ENCODE measurements around the gene FAM83G.
A peak's percentile ranks its signal among the peaks of the same experiment; 100 is the strongest.
"Not testable (repeated sequence)": the region's sequence is repeated elsewhere in the genome, so short reads cannot be mapped to it uniquely, and the experiment has no call there.

Gene FAM83G, protein sequence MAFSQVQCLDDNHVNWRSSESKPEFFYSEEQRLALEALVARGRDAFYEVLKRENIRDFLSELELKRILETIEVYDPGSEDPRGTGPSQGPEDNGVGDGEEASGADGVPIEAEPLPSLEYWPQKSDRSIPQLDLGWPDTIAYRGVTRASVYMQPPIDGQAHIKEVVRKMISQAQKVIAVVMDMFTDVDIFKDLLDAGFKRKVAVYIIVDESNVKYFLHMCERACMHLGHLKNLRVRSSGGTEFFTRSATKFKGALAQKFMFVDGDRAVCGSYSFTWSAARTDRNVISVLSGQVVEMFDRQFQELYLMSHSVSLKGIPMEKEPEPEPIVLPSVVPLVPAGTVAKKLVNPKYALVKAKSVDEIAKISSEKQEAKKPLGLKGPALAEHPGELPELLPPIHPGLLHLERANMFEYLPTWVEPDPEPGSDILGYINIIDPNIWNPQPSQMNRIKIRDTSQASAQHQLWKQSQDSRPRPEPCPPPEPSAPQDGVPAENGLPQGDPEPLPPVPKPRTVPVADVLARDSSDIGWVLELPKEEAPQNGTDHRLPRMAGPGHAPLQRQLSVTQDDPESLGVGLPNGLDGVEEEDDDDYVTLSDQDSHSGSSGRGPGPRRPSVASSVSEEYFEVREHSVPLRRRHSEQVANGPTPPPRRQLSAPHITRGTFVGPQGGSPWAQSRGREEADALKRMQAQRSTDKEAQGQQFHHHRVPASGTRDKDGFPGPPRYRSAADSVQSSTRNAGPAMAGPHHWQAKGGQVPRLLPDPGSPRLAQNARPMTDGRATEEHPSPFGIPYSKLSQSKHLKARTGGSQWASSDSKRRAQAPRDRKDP

DNA sequence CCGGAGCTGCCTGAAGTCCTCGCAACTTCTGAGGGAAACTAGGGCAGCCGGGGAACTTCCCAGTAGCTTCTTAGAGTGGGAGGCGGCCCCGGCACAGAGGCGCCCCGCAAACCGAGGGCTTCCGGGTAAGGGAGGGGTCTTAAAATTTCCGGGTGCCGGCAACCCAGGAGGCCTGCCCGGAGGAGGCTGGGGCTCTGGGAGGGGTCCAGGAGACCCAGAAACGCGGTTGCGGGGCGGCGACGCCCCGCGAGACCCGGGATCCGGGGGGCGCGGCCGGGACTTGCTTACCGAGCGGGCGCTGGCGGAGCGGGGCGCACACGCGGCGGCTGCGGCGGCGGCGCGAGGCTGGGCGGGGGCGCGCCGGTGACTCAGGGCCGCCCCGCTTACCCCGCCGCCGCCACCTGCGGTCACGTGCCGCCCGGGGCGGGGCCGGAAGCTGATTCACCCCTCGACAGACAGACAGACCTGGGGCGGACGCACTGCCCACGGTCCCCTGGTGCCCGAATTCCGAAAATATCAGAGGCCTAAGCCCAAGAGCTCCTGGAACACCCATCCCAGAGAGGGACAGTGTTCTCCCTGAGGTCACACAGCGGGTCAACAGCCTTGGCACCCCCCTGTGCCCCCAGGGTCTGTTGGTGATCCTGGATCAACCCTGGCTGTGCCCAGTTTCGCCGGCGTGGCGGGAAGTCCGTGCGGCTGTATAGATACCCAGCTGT lies at the start of gene FAM83G:
Gene FAM83G (minus strand): TSS at position 344 of the 716 bp plus-strand sequence. CDS start 723 bp downstream, outside the sequence.
- peak within 1 kb of the TSS; percentile 65 for H3K4me3 ChIP-seq (ENCODE audit: low read length)
- TF ChIP-seq, protein P1, sequence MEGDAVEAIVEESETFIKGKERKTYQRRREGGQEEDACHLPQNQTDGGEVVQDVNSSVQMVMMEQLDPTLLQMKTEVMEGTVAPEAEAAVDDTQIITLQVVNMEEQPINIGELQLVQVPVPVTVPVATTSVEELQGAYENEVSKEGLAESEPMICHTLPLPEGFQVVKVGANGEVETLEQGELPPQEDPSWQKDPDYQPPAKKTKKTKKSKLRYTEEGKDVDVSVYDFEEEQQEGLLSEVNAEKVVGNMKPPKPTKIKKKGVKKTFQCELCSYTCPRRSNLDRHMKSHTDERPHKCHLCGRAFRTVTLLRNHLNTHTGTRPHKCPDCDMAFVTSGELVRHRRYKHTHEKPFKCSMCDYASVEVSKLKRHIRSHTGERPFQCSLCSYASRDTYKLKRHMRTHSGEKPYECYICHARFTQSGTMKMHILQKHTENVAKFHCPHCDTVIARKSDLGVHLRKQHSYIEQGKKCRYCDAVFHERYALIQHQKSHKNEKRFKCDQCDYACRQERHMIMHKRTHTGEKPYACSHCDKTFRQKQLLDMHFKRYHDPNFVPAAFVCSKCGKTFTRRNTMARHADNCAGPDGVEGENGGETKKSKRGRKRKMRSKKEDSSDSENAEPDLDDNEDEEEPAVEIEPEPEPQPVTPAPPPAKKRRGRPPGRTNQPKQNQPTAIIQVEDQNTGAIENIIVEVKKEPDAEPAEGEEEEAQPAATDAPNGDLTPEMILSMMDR (IDR thresholded peaks at IDR 0.05; ENCODE audit: insufficient read depth, low read depth, low read length, missing control alignments), result no peak
- DNase-seq (ENCODE audit: low read depth), result peak; percentile 92

DNA sequence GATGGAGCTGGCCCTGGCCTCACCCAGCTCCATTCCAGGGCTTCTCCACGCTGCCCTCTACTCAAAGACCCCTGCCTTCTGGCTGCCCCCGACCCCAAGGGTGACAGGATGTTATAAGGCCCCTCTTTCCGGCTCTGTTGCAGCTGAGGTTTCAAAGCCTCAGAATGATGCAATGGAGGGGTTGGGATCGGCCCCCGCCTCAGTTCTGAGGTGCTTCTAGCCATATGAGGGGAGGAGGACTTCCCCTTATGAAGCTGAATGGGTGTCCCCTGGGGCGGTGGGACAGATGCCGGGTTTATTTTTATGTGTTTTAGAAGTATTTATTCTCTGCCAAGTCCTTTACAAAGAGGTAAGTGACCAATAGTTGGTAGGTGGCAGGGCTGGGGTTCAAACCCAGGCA lies 44.3 kb upstream of the FAM83G start:
- not testable (repeated sequence) for DNase-seq (ENCODE audit: low read depth); H3K4me3 ChIP-seq (ENCODE audit: low read length)

DNA sequence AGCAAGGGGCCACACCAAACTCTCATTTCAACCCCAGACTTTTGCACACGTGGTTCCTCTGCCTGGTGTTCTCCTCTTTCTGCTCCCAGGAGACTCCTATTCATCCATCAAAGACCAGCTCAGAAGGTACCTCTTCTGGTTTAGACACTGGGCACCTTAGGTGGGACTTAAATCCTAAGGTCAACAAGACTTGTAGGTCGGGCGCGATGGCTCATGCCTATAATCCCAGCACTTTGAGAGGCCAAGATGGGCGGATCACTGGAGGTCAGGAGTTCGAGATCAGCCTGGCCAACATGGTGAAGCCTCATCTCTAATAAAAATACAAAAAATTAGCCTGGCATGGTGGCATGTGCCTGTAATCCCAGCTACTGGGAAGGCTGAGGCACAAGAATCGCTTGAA lies 42.9 kb upstream of the FAM83G start:
- H3K4me3 ChIP-seq (ENCODE audit: low read length); DNase-seq (ENCODE audit: low read depth): not testable (repeated sequence)

DNA sequence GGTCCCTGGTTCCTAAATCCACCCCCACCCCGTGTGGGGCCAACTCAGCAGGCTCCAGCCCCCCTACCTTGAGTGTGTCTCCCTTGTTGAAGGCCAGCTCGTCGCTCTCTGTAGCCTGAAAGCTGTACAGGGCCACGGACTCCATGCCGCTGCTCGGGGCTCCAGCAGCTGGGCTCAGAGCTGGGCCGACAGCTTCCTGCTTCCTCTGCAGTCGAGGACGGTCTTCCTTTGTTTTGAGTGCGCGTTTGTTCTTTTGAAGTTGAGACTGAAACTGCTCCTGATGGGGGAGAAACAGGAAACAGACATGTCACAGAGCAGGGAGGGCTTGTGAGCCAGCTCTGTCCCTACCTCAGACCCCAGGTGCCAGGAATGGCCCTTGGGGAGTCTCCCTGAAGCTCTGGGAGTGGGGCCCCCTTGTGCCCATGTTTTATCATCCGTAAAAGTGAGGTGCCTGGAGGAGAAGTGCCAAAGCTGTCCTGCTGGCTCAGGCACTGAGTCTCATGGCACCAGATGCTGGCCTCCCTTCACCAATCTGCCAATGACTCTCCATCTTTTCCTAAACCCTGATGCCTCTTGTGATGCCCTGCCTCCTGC lies 42.3 kb upstream of the FAM83G start, which contains the start of gene GRAP:
Gene GRAP (minus strand): TSS at position 176 of the 594 bp plus-strand sequence. CDS start 31 bp downstream, at position 145.
- not testable (repeated sequence) for H3K4me3 ChIP-seq (ENCODE audit: low read length); DNase-seq (ENCODE audit: low read depth)

DNA sequence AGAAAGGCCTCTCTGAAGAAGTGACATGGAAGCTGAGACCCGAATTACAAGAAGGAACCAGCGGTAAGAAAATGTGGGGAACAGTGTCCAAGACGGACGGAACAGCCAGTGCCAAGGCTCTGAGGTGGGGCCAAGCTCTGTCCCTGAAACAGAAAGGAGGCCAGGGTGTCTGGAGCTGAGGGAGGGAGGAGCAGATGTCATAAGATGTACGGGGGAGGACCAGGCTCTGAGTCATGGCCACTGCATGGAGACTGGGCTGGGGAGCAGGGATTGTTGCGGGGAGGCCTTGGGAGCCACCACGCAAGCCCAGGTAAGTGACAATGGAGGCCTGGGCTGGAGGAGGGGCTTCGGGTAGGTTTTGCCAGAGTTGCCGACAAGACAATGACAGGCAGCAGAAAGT lies 40.1 kb upstream of the FAM83G start:
- DNase-seq (ENCODE audit: low read depth); H3K4me3 ChIP-seq (ENCODE audit: low read length): not testable (repeated sequence)

DNA sequence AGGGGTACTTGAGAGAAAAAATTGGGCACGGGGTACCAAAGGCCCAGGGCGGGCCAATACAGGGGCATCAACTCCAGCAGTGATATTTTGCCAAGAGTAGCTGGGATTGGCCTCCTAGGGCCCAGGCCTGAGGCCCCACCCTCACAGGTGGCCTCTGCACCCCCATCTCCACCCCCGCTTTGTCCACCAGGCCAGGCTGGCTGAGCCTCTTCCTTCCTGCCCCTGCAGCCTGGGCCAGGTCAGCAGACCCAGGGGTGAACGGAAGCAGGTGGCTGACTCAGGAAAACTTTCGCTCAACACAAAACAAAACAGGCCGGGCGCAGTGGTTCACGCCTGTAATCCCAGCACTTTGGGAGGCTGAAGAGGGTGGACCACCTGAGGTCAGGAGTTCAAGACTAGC lies 38.5 kb upstream of the FAM83G start:
- not testable (repeated sequence) for H3K4me3 ChIP-seq (ENCODE audit: low read length); DNase-seq (ENCODE audit: low read depth)

DNA sequence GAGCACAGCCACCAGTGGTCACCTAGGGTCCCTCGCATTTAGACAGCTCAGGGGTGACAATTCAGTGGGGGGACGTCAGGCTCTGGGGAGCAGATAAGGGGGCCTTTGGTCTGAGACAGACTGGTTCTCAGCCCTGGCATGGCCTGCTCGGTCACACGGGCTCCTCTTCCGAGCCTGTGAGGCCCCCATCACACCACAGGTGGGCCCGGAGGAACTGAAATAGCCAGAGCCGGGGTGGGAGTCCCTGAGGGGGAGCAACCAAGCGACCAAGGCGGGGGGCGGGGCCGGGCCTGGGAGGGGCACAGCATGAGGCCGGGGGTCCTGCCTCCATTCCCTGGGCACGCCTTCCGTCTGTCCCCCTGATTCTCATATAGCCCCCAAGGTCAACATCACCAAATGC lies 37.8 kb upstream of the FAM83G start:
- H3K4me3 ChIP-seq (ENCODE audit: low read length); DNase-seq (ENCODE audit: low read depth): not testable (repeated sequence)

DNA sequence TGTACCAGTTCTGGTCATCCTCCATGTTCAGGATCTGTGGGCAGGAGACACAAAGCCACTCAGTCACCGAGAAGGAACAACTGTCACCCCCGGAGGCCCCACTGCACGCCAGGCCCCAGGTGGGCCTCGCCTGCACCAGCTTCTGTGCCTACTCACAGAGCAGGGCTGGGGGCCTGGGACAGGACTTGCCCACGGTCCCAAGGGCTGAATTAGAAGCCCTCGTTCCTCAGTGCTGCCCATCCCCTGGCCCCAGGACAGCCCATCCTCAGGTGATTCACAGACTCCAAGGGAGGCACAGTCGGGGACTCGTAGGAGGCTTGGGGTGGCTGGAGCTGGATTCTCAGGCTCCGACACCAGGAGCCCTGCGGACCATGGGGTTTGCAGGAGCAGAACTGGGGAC lies 37.3 kb upstream of the FAM83G start:
- not testable (repeated sequence) for H3K4me3 ChIP-seq (ENCODE audit: low read length); DNase-seq (ENCODE audit: low read depth)

DNA sequence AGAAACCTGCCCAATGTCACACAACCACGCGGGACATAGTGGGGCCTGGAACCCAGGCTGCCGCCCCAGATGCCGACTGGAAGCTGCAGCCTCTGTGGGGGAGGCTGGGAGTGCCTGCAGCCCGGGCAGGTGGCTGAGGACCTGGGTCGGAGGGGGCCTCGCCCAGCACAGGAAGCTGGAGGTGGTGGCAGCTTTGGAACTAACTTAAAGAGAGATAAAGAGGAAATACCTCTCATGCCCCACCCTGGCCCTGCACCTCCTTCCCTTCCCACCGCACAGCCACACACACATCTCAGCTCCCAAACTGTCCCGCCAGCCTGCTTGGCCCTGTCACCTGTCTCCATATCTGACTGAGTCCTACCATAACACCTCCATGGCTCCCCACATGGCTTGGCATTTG lies 35.8 kb upstream of the FAM83G start:
- H3K4me3 ChIP-seq (ENCODE audit: low read length); DNase-seq (ENCODE audit: low read depth): not testable (repeated sequence)

DNA sequence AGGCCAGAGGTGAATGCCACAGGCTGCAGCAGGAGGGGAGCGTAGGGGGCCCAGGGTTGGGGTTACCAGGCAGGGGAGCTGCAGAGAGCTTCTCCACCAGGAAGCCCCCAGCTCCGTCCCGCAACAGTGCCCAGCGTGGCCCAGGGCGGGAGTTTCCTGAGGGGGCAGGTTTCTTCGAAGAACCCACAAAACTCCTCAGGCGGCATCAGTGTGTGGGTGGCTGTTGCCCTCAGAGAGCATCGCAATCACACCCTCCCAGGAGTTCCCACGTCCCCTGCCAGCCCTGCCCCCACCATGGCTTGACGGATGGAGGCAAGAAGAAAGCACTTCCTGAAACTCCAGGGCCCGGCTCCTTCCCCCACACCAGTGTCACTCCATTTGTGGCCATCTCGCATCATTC lies 34.2 kb upstream of the FAM83G start:
- not testable (repeated sequence) for DNase-seq (ENCODE audit: low read depth); H3K4me3 ChIP-seq (ENCODE audit: low read length)

DNA sequence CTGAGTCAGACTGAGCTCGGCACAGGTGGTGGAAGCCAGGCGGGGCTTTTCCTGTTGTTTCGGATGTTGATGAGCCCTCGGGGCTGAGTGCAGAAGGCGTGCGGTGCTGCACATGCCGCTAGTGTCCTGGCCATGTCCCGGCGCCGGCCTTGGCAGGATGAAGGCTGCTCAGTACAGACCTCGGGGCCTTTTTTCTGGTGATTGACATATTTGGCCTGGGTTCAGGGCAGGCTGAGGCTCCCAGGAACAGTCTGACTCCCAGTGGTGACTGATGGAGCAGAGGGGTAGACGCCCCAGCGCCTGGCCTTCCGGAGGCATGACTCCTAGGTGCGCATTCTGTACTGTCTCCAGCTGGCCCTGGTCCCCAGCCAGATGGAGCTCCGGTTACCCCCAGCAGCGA lies 33.4 kb upstream of the FAM83G start:
- H3K4me3 ChIP-seq (ENCODE audit: low read length); DNase-seq (ENCODE audit: low read depth): not testable (repeated sequence)

DNA sequence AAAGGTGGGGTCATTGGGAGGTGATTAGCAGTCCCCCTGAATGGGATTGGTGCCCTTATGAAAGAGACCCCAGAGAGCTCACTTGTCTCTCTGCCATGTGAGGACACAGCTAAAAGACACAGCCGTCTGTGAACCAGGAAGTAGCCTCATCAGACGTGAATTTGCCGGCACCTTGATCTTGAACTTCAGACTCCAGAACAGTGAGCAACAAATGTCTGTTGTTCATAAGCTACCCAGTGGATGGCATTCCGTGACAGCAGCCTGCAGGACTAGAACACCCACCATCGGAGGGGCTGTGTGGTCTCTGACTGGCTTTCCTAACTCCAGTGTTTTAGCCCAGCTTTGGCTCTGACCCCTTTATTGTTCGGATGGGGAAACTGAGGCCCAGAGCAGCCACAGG lies 33.0 kb upstream of the FAM83G start:
- not testable (repeated sequence) for DNase-seq (ENCODE audit: low read depth); H3K4me3 ChIP-seq (ENCODE audit: low read length)

DNA sequence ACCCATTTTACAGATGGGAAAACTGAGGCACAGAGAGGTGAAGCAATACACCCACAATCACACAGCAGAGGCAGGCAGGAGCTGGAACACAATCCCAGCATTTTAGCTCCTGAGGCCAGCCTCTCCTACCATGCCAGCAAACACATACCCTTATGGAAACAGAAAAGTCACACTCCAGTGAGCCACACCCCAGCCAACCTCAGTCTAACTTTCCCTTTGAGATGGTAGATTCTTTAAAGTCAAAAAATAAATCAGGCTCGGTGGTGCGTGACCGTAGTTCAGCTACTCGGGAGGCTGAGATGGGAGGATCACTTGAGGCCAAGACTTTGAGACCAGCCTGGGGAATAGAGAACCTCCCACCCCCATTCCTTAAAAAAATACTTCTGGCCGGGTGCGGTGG lies 31.6 kb upstream of the FAM83G start:
- H3K4me3 ChIP-seq (ENCODE audit: low read length); DNase-seq (ENCODE audit: low read depth): not testable (repeated sequence)

DNA sequence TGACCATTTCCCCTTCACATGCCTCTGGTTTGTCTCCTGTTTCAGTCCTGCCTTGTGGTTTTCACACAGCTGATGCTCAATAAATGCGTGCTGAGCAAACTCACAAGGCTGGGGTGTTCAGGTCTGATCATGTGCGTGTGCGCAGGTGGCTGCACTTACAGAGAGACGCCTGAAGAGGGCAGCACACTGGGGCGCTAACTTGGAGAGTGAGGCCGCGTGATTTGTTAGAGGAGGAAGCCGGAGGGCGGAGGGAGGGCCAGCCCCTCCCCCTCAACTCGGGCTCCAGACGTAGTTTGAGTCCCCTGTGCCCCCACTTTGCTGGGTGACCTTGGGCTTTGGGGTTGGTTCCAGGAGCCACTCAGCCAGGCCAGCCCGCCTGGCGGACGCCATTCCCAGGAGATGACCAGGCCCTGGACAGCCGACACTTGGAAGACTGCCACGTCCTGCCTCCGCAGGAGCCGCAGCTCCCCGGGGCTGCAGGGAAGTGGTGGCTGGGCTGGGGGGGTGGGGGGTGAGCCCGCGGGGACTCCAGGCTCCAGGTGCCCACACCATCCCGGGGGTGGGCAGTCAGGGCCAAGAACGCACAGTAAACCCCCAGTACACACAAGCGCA lies 27.9 kb upstream of the FAM83G start:
- H3K4me3 ChIP-seq (ENCODE audit: low read length); DNase-seq (ENCODE audit: low read depth): not testable (repeated sequence)
